Stimulated activated CD4-positive, alpha-beta T cell treated with anti-CD3 and anti-CD28 coated beads, Interleukin-12 subunit alpha, Interleukin-12 subunit beta, amount 100 ng/mL, for 4 hours (primary cell): ENCODE measurements around the gene GRIK5.

Experiments
- DNase-seq: peaks from one replicate; pipeline ENCODE4 v3.0.0-alpha.2; 2020

The GRIK5 gene

DNA sequence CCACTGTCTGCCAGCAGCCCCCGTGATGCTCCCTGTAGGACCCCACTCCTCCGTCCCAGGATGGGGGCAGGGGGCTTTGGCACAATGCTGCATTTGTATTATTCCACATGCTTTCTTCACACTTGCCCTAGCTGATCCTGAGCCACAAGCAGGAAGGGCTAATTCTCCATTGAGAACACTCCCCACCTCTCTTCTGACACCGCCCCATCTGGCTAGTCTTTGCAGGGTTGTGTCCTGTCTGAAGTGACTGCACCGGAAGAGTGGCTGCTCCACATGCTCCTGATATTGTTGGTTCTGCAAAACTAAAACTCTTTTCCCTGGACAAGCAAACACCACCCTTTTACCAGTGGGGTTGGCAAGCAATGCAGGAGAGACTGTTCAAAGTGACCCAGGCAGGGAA, 23.9 kb upstream of the GRIK5 start:
- no peak for DNase-seq

- no peak for DNase-seq
These were observed 23.5 kb upstream of the GRIK5 start for GRCh38 chr19:42093505-42093904.

DNA sequence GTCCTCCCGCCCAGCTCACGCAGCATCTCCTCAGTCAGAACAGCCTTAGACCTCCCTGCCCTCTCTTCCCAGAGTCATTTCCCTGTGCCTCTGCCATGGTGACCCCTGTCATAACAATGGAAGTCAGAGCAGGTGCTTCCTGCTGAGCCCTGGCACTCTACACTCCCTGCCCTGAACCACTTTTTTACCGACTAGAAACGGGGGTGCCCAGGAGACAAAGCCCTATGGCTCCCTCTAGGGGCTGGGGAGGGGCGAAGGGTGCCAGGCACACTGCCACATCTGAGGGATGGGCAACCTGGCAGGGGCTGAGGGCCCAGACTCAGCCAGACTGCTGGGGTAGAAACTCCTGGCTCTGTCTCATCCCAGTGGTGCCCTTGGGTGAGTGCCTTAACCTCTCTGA, 22.3 kb upstream of the GRIK5 start:
- no peak for DNase-seq

- no peak for DNase-seq
These were observed 21.7 kb upstream of the GRIK5 start for GRCh38 chr19:42091742-42092141.

- DNase-seq: no peak
These were observed 21.3 kb upstream of the GRIK5 start for GRCh38 chr19:42091300-42091699.

- no peak for DNase-seq
These were observed 20.7 kb upstream of the GRIK5 start for GRCh38 chr19:42090672-42091071.

- DNase-seq: no peak
These were observed 19.8 kb upstream of the GRIK5 start for GRCh38 chr19:42089772-42090171.

GRCh38 chr19:42089191-42089750, 19.3 kb upstream of the GRIK5 start:
- no peak for DNase-seq

- no peak for DNase-seq
These were observed 18.6 kb upstream of the GRIK5 start for GRCh38 chr19:42088471-42089190.

DNA sequence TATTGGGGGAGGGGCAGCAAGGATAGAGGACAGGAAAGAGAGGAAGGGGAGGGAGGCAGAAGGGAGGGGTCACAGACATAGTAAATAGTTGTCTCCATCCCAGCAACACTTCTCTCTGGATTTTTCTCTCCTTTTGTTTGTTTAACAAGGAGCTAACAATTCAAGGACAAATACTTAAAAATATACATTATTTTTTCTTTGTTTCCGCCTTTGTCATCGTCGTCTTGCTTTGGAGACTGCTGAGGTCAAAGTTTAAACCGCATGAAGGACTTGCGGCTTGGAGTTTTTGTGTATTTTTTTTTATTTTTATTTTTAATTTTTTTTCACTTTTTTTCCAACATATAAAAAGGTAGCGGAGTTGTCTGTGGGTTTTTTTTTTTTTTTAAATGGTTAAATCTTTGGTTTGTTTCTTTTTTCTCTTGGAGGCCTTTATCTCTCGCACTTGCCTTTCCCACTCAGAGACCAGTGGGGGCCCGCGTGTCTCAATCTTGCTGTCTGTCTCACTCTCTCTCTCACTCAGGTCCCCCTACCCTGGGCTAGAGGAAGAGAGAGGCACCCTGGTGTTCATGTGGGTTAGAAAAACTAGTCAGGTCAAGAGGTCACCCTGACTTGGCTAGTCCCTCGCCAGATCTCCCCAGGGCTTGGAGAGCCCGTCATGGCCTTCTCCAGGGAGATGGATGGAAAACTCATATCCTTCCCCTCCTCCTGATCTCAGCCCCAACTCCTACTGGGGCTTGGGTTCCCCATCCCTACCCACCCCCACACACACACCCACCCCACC, 17.0 kb upstream of the GRIK5 start:
- DNase-seq: no peak

- DNase-seq: no peak
These were observed 16.3 kb upstream of the GRIK5 start for GRCh38 chr19:42086188-42086736.

- DNase-seq: no peak
These were observed 13.5 kb upstream of the GRIK5 start for GRCh38 chr19:42083537-42083936.

GRCh38 chr19:42081584-42082203, 11.7 kb upstream of the GRIK5 start:
- no peak for DNase-seq

DNA sequence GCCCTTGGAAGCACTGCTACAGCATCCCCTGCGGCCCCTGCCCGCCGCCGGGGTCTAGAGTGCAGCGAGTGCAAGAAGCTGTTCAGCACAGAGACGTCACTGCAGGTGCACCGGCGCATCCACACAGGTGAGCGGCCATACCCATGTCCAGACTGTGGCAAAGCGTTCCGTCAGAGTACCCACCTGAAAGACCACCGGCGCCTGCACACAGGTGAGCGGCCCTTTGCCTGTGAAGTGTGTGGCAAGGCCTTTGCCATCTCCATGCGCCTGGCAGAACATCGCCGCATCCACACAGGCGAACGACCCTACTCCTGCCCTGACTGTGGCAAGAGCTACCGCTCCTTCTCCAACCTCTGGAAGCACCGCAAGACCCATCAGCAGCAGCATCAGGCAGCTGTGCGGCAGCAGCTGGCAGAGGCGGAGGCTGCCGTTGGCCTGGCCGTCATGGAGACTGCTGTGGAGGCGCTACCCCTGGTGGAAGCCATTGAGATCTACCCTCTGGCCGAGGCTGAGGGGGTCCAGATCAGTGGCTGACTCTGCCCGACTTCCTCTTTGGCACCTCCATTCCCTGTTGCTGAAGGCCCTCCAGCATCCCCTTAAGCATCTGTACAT, 10.9 kb upstream of the GRIK5 start:
- no peak for DNase-seq

GRCh38 chr19:42079886-42080763, 10.1 kb upstream of the GRIK5 start:
- no peak for DNase-seq

DNA sequence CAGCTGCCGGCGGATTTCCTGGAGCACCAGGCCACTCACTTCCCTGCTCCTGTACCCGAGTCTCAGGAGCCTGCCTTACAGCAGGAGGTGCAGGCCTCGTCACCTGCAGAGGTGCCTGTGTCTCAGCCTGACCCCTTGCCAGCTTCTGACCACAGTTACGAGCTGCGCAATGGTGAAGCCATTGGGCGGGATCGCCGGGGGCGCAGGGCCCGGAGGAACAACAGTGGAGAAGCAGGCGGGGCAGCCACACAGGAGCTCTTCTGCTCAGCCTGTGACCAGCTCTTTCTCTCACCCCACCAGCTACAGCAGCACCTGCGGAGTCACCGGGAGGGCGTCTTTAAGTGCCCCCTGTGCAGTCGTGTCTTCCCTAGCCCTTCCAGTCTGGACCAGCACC, 9.3 kb upstream of the GRIK5 start:
- no peak for DNase-seq

- DNase-seq: no peak
These were observed 8.7 kb upstream of the GRIK5 start for GRCh38 chr19:42078538-42079275.

DNA sequence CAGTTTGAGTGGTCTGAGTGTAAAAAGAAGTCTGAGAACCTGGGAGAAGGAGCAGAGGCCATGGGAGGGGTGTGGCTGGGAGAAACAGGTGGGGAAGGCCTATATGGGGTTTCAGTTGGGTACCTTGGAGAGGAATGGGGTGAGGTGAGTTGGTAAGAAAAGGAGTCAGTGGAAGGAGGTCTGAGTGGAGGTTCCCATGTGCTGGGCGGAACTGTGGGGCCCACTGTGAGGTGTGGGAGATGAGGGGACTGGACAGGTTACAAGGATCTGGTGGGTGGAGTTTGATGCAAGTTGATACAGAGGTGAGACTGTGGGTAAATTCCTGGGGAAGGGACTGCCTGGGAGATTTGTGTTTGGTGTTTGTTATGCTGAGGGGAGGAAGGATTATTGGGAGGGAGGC, 8.1 kb upstream of the GRIK5 start:
- no peak for DNase-seq

- DNase-seq: peak; percentile 36
These were observed 6.5 kb upstream of the GRIK5 start for GRCh38 chr19:42076380-42076944.

GRCh38 chr19:42075616-42076379, 5.8 kb upstream of the GRIK5 start, which contains the start of gene ZNF574:
ZNF574 (plus strand) TSS chr19:42076166; CDS start chr19:42078607, 2,441 bp downstream.
- DNase-seq: peak; percentile 96
